Trophoblast cell (in vitro differentiated cells and primary cell): Measurements from ENCODE around the gene ATIC.

ENCODE experiments used
- DNase-seq, 2 donors: peaks; one replicate each; pipeline ENCODE4 v3.0.0-alpha.2; 2016
- H2AFZ ChIP-seq: 2 replicates; pipeline ENCODE4 v1.6.1; 2013; ENCODE audit warnings: low read length, moderate library complexity, mild to moderate bottlenecking; ENCODE audit not compliant: insufficient read depth, poor library complexity
- H2AK5ac ChIP-seq: 2 replicates; pipeline ENCODE4 v1.6.1; 2013; ENCODE audit warnings: mild to moderate bottlenecking, low read length
- H2BK120ac ChIP-seq: 2 replicates; pipeline ENCODE4 v1.6.1; 2013; ENCODE audit warnings: low read length, mild to moderate bottlenecking, moderate library complexity; ENCODE audit not compliant: insufficient read depth, poor library complexity
- H2BK12ac ChIP-seq: 2 replicates; pipeline ENCODE4 v1.6.1; 2013; ENCODE audit warnings: mild to moderate bottlenecking, low read length, moderate library complexity
- H2BK5ac ChIP-seq: 2 replicates; pipeline ENCODE4 v1.6.1; 2013; ENCODE audit warnings: low read length, low read depth, moderate library complexity, mild to moderate bottlenecking; ENCODE audit not compliant: poor library complexity
- H3K14ac ChIP-seq: 2 replicates; pipeline ENCODE4 v1.6.1; 2013; ENCODE audit warnings: mild to moderate bottlenecking, low read length
- H3K18ac ChIP-seq: 2 replicates; pipeline ENCODE4 v1.6.1; 2013; ENCODE audit warnings: mild to moderate bottlenecking, low read length
- H3K23ac ChIP-seq: 2 replicates; pipeline ENCODE4 v1.6.1; 2013; ENCODE audit warnings: low read length
- H3K27ac ChIP-seq: 2 replicates; pipeline ENCODE4 v1.5.1; 2013; ENCODE audit warnings: low read depth, mild to moderate bottlenecking, inconsistent platforms, low read length, moderate library complexity
- H3K27me3 ChIP-seq: 2 replicates; pipeline ENCODE4 v1.6.1; 2013; ENCODE audit warnings: inconsistent platforms, mild to moderate bottlenecking, low read length, moderate library complexity; ENCODE audit not compliant: insufficient read depth
- H3K36me3 ChIP-seq, 2 experiments: 1 replicate in 1 of 2; 2 replicates in 1 of 2; pipeline ENCODE4 v1.6.1; 2013; ENCODE audit warnings: low read length in 2 of 2, mild to moderate bottlenecking in 2 of 2, moderate library complexity in 1 of 2; ENCODE audit not compliant: insufficient read depth in 2 of 2, control insufficient read depth in 1 of 2
- H3K4ac ChIP-seq: 2 replicates; pipeline ENCODE4 v1.6.1; 2013; ENCODE audit warnings: low read depth, mild to moderate bottlenecking, low read length, moderate library complexity
- H3K4me1 ChIP-seq, 2 experiments: 1 replicate in 1 of 2; 2 replicates in 1 of 2; pipeline ENCODE4 v1.6.1; 2013; ENCODE audit warnings: low read length in 2 of 2, mild to moderate bottlenecking in 2 of 2, moderate library complexity in 1 of 2; ENCODE audit not compliant: insufficient read depth in 2 of 2, control insufficient read depth in 1 of 2
- H3K4me2 ChIP-seq: 2 replicates; pipeline ENCODE4 v1.6.1; 2013; ENCODE audit warnings: inconsistent platforms, mild to moderate bottlenecking, low read length, moderate library complexity
- H3K4me3 ChIP-seq: 2 replicates; pipeline ENCODE4 v1.5.1; 2013; ENCODE audit warnings: mild to moderate bottlenecking, low read depth, low read length, inconsistent platforms
- H3K79me1 ChIP-seq: one replicate; pipeline ENCODE4 v1.6.1; 2013; ENCODE audit warnings: low read length
- H3K79me2 ChIP-seq: 2 replicates; pipeline ENCODE4 v1.6.1; 2013; ENCODE audit warnings: low read length, mild to moderate bottlenecking; ENCODE audit not compliant: control insufficient read depth, insufficient read depth, poor library complexity
- H3K9ac ChIP-seq: 2 replicates; pipeline ENCODE4 v1.6.1; 2013; ENCODE audit warnings: mild to moderate bottlenecking, low read length
- H3K9me3 ChIP-seq: 2 replicates; pipeline ENCODE4 v1.6.1; 2013; ENCODE audit warnings: low read depth, mild to moderate bottlenecking, control low read depth, inconsistent platforms, low read length; ENCODE audit not compliant: insufficient read depth
- H4K12ac ChIP-seq: 2 replicates; pipeline ENCODE4 v1.6.1; 2013; ENCODE audit warnings: low read depth, mild to moderate bottlenecking, low read length, moderate library complexity
- H4K8ac ChIP-seq: 2 replicates; pipeline ENCODE4 v1.6.1; 2013; ENCODE audit warnings: low read depth, mild to moderate bottlenecking, low read length, moderate library complexity
- H4K91ac ChIP-seq: one replicate; pipeline ENCODE4 v1.6.1; 2013; ENCODE audit warnings: low read depth, mild to moderate bottlenecking, low read length, moderate library complexity
- WGBS: extraction: QIAGEN DNeasy Blood & Tissue Kit; methylation state at CpG from one replicate; pipeline ENCODE4 v1.1.7; 2013; ENCODE audit warnings: missing lambda C conversion rate; ENCODE audit not compliant: insufficient read length, insufficient coverage; ENCODE audit errors: extremely low coverage; 5-methylcytosine and 5-hydroxymethylcytosine counted together

Gene ATIC

DNA sequence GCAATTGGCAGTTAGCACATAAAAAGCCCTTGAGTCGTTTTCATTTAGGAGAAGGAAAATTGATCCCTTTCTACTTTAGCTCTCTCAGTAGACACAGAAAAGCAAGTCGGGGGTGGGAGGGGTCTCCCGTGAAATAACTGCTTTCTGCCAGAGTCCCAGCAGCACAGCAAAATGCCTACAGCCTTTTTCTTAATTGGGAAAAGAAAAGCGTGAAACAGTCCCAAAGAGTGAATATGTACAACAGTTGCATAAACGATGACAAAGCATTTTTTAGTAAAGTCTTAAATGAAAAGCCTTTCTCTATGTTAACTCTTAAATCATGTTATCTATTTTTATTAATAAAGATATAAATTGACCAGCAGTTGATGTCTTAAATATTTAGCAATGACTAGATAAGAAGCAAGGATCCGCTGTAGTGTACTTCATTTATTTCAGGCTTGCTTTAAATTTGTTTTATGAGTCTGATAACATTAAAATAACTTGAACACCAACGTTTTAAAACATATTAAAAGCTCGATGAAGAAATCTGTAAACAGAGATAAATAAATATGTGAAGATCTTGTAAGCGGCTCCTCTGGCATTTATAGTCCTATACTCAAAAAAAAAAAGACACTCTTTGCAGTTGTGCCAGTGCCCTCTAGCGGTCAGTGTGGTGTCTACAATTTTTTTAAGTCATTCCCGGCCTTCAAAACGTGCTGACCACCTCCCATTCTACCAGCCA lies 42.3 kb upstream of the ATIC start:
- no peak overlapping the region for H3K27ac ChIP-seq
- no peak overlapping the region for H2AFZ ChIP-seq
- H3K9me3 ChIP-seq = no peaks in the 10 kb centered on the region

DNA sequence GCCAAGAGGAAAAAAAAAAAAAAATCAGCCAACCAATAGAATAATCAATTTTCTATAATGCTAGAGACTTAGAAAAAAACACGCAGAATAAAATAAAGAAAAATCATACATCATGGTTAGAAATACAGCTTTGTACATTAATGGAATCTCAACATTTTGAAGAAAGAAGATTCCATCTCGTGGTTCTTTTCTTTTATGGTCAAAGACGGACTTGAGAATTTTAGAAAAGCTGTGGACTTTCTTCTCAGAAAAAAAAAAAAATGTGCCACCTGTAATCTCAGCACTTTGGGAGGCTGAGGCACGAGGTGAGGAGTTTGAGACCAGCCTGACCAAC lies 41.8 kb upstream of the ATIC start:
- no peak overlapping the region for H3K14ac ChIP-seq
- H3K4me3 ChIP-seq = no peak overlapping the region
- H3K36me3 ChIP-seq = no peaks in the 10 kb centered on the region
- DNase-seq = no peak
- H3K4ac ChIP-seq = no peak overlapping the region
- no peak overlapping the region for H4K12ac ChIP-seq
- no peaks in the 10 kb centered on the region for H3K27me3 ChIP-seq
- H3K23ac ChIP-seq = no peak overlapping the region
- H4K8ac ChIP-seq = no peak overlapping the region
- no peak overlapping the region for H3K27ac ChIP-seq
- no peak overlapping the region for H2BK120ac ChIP-seq
- no peak overlapping the region for H2AFZ ChIP-seq
- no CpG with 5 or more reads among the region's 4 CpGs for WGBS
- no peak overlapping the region for H3K18ac ChIP-seq
- no peak overlapping the region for H2BK5ac ChIP-seq
- no peaks in the 10 kb centered on the region for H3K9me3 ChIP-seq
- H4K91ac ChIP-seq = no peak overlapping the region
- no peak overlapping the region for H2BK12ac ChIP-seq
- no peak overlapping the region for H2AK5ac ChIP-seq
- no peaks in the 10 kb centered on the region for H3K79me1 ChIP-seq
- H3K4me1 ChIP-seq = no peaks in the 10 kb centered on the region
- H3K4me2 ChIP-seq = no peak overlapping the region
- no peak overlapping the region for H3K9ac ChIP-seq
- H3K79me2 ChIP-seq = no peaks in the 10 kb centered on the region

More for the DNA sequence above, 42.3 kb upstream of the ATIC start:
- no peaks in the 10 kb centered on the region for H3K27me3 ChIP-seq
- no peaks in the 10 kb centered on the region for H3K36me3 ChIP-seq
- no peaks in the 10 kb centered on the region for H3K4me1 ChIP-seq
- H3K18ac ChIP-seq = no peak overlapping the region
- H2BK12ac ChIP-seq = no peak overlapping the region
- no peak overlapping the region for H4K12ac ChIP-seq
- DNase-seq = peak; percentile 55 to 92
- no peak overlapping the region for H4K8ac ChIP-seq
- no peak overlapping the region for H3K4me2 ChIP-seq
- no peak overlapping the region for H2BK120ac ChIP-seq
- H4K91ac ChIP-seq = no peak overlapping the region
- H3K79me2 ChIP-seq = no peaks in the 10 kb centered on the region
- H3K23ac ChIP-seq = no peak overlapping the region
- no peak overlapping the region for H3K4me3 ChIP-seq
- no peak overlapping the region for H3K14ac ChIP-seq
- WGBS = no CpG with 5 or more reads among the region's 12 CpGs
- H3K79me1 ChIP-seq = no peaks in the 10 kb centered on the region
- no peak overlapping the region for H2AK5ac ChIP-seq
- no peak overlapping the region for H2BK5ac ChIP-seq
- no peak overlapping the region for H3K9ac ChIP-seq
- H3K4ac ChIP-seq = no peak overlapping the region

DNA sequence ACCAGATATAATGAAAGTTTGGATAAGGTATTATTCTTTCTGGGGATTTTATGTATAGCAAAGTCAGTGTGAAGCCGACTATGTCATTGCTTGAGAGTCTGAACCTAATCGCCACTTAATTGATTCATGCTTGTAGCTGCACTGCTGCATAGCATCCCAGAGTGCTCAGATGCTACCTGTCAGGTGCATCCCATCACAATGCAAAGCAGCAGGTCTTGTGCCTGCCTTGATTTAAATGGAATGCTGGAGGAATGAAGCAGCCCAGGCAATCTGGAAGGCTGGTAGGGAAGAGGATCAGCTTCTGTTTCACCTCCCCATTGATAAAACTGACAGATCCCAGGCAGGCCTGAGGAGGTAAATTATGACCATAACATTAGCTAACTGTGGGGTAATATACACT lies 40.4 kb upstream of the ATIC start:
- Histone ChIP-seq H3K4me3 (no peak overlapping the region), H2BK5ac (no peak overlapping the region), H3K79me1 (no peaks in the 10 kb centered on the region), H3K36me3 (no peaks in the 10 kb centered on the region), H3K4ac (no peak overlapping the region), H4K12ac (no peak overlapping the region), H3K27ac (no peak overlapping the region), H3K9ac (no peak overlapping the region), H2BK120ac (no peak overlapping the region), H2BK12ac (no peak overlapping the region), H2AK5ac (no peak overlapping the region), H4K91ac (no peak overlapping the region), H4K8ac (no peak overlapping the region), H3K4me2 (no peak overlapping the region), H3K23ac (no peak overlapping the region), H3K18ac (no peak overlapping the region), H3K9me3 (no peaks in the 10 kb centered on the region), H2AFZ (no peak overlapping the region), H3K4me1 (no peaks in the 10 kb centered on the region), H3K79me2 (no peaks in the 10 kb centered on the region), H3K14ac (no peak overlapping the region), H3K27me3 (no peaks in the 10 kb centered on the region)
- WGBS = no CpG with 5 or more reads among the region's 2 CpGs
- no peak for DNase-seq

DNA sequence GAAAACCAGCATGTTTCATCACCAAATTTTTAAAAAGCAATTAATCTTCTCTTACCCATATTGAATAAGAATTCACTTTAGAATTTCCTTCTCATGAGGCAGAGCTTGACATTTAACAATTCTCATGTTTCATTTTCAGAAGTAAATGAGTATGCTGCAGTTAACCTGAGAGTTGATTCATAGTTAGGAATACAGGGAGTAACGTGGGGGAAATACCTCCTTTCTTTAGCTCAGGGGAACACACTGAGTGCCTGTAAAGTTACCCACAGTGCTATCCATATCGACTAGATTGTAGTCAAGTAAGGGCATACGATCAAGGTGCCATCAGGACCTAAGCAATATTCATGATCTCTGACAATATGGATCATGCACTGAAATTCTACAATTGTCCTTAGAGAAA lies 38.9 kb upstream of the ATIC start:
- Histone ChIP-seq H2BK5ac (no peak overlapping the region), H3K27me3 (no peaks in the 10 kb centered on the region), H2BK12ac (no peak overlapping the region), H3K27ac (no peak overlapping the region), H3K4ac (no peak overlapping the region), H3K79me1 (no peaks in the 10 kb centered on the region), H3K23ac (no peak overlapping the region), H3K9me3 (no peaks in the 10 kb centered on the region), H2BK120ac (no peak overlapping the region), H3K9ac (no peak overlapping the region), H3K4me1 (no peaks in the 10 kb centered on the region), H2AK5ac (no peak overlapping the region), H3K4me3 (no peak overlapping the region), H3K18ac (no peak overlapping the region), H3K36me3 (no peaks in the 10 kb centered on the region), H3K79me2 (no peaks in the 10 kb centered on the region), H4K8ac (no peak overlapping the region), H3K4me2 (no peak overlapping the region), H3K14ac (no peak overlapping the region), H4K12ac (no peak overlapping the region), H4K91ac (no peak overlapping the region), H2AFZ (no peak overlapping the region)
- WGBS = no CpG with 5 or more reads among the region's 3 CpGs
- DNase-seq = no peak
